ENCODE results near the gene SLC39A5.
"Not testable (repeated sequence)": the region's sequence is repeated elsewhere in the genome, so short reads cannot be mapped to it uniquely, and the experiment has no call there.

The SLC39A5 gene

DNA sequence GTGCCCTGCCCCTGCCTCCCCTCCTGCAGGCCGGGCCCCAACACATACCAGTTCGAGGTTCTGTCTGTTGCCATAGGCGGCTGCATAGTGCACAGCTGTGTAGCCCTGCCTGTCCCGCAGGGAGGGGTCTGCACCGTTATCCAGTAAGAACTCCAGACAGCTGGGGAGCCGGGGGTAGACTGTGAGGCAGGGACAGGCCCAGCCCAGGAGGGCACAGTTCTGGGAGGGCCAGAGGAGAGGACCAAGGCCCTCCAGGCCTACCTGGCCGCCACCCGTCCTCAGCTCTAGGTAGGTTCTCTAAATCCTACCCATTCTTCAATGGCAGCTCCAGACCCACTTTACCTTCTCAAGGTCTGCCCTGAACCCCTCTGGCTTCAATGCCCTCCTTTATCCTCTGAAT, 18.9 kb downstream of the SLC39A5 start:
- DNase-seq = no peak

- DNase-seq = no peak
Observed at GRCh38 chr12:56252649-56253048, 22.8 kb downstream of the SLC39A5 start.

GRCh38 chr12:56253091-56253490, 23.2 kb downstream of the SLC39A5 start:
- DNase-seq = no peak

GRCh38 chr12:56255671-56256070, 25.8 kb downstream of the SLC39A5 start:
- no peak for DNase-seq

DNA sequence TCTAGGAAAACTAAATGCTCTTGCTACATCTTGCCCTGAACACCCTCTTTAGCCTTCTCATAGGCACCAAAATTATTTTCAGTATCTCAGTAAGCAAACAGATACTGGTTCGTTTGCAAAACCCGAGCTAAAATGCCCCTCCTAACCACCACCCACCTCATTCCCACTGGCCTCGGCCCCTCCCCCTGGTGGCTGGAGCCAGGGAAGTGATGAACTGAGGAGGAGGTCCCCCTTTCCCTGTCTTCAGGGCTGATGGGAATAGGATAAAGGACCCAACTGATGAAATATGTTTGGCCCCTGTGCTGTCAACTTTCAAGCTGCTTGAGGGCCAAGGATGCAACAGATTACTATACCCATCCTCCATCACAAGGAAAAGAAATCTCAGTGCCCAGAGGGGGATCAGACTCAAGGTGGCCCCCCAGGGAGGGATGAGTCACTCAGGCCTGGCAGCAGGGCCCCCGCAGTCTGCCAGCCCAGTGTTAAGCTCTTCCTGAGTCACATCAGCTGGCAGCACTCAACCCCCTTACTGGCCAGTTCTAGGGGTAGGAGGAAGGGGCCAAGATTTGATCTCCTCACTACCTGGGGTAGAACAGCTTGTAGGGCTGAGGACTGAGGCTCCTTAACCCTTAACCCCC, 26.6 kb downstream of the SLC39A5 start:
- no peak for DNase-seq

DNA sequence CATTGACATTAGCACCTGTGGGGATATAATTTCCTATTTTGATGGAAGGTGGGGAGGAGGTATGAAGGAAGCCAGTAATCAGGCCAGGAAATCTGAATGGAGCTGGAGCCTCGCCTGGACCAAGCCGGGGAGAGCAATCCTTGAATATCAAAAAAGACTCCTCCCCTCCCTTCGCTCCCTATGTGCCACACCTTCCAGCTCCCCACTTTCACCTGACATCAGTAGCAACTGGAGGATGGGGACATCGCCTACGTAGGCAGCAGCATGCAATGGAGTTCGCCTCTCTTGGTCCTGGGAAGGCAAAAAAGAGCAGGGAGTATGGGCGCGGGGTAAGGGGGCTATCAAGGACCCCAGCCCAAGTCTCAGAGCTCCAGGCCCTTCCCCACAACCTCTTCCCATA, 27.2 kb downstream of the SLC39A5 start:
- DNase-seq = no peak

DNA sequence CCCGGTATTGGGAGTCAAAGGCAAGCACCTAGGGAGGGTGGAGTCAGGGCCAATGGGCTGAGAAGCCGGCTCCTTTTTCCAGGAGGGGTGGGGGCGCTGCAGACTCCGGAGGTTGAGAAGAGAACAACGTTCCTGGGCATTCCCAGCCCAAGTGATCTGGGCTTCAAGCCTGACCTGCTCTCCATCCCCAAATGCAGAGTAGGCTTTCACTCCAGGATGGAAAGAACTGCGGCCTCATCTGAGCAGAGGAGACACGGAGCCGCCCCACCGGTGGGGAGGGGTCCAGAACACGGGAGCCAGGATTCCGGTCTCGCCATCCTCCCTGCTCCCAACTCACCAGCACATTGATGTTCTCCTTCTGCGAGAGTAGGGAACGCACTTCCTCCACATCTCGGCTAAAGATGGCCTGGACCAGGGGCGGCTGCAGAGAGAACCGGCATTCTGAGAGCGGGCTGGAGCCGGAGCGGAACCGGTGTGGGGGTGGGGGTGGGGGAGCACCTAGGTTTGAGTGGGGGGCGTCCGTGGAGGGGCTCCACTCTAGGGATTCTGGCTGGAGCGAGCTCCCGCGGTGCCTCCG, 27.7 kb downstream of the SLC39A5 start:
- no peak for DNase-seq

DNA sequence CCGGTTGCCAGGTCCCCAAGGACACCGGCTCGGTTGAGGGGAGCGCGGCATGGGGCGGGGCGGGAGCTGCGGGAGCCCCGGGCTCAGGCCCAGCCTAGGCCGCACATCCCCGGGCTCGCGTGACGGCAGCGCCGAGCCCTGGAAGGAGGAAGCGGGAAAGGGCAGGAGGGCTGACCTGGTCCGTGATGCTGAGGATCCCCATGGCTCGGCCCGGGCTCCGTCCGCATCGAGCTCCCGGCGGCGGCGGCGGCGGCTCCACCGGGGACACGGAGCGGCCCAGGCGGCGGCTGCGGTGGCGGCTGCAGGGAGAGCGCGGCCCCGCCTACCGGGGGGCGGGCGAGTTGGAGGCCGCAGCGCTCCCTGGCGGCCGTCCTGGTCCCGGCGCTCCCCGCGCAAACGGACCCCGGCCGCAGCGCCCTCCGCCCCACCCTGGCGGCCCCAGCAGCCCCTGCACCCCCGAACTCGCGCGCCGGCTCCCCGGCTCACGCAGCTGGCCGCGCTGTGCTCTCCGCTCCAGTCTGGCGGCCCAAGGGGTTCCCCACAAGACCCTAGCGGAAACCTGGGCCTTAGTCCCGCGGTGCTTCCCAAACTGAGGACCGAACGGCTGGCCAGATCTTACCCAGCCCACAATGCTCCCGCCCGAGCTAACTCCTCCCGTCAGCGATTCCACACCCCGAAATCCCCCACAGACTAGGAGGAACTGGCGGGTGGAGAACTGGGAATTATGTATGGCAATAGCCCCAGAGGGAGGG, 28.4 kb downstream of the SLC39A5 start, which contains the start of gene ANKRD52:
ANKRD52 (minus strand) TSS at position 317 of the 752 bp plus-strand sequence; CDS start at position 202, 115 bp downstream.
- DNase-seq = peak; percentile 76

- DNase-seq = no peak
Observed at GRCh38 chr12:56258820-56259183, 29.0 kb downstream of the SLC39A5 start.

DNA sequence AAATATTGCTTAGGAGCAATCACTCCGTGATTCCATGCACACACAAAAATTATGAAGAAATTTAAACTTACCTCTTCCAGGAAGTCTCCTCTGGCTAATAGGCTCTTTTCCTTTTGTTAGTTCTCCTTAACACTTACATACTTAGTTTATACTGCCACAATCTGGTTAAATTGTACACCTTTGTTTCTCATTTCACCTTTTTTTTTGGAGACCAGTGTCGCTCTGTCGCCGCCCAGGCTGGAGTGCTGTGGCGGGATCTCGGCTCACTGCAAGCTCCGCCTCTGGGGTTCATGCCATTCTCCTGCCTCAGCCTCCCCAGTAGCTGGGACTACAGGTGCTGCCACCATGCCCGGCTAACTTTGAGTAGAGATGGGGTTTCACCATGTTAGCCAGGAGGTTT, 30.5 kb downstream of the SLC39A5 start:
- DNase-seq = no peak

DNA sequence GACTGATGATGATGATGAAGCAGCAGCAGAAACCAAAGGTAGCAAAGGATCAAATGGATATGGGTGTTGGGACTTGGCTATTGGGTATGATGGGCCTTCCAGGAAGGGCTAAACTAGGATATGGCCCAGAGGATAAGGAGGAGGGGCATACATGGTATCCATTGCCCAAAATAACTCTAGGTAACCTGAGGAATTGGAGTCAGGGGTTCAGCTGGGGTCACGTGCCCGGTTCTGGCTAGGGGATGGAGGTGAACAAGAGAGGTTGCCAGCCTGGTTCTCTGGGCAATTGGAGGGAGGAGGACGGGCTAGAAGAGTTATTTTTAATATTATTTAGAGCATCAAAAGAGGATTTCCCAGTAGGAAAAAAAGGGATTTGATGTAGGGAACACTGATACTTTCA, 31.1 kb downstream of the SLC39A5 start:
- DNase-seq = no peak

DNA sequence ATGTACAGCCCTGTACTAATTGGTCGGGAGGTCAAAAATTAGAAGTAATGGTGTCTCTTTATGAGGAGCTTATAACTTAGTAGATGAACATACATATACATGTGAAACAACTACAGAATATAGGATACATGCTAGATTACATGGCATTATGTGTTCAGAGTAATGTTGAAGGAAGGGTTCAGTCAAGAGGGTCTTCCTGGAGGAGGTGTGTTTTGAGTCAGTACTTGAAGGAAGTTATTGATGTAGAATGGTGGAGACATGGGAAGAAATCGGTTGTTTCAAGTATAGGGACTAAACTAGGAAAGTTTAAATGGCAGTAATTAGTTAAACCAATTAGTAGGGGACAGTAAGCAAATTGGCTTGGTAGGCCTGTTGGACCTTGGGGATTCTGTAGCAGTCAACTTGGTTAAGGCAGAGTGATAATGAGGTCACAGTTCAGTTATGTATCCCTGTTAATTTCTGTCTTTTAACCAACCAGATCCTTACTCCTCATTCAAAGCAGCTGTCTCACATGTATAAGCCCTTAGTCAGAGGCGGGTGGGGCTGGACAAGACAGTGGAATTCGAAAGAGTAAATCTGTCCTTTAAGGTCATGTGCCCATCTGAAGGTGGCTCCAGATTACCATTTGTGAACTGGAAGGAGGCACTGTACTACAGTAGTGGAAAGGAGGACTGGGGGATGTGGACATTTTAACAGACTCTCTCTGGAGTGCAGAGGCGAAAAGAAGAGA, 31.8 kb downstream of the SLC39A5 start:
- no peak for DNase-seq

GRCh38 chr12:56262955-56263354, 33.1 kb downstream of the SLC39A5 start:
- DNase-seq = not testable (repeated sequence)

GRCh38 chr12:56266068-56266692, 36.3 kb downstream of the SLC39A5 start:
- not testable (repeated sequence) for DNase-seq

GRCh38 chr12:56266693-56267442, 37.0 kb downstream of the SLC39A5 start, which contains the start of gene COQ10A:
Gene COQ10A, plus strand, starts transcription at chr12:56266942. Its CDS starts 177 bp downstream, at chr12:56267119.
- peak; percentile 93 for DNase-seq

DNA sequence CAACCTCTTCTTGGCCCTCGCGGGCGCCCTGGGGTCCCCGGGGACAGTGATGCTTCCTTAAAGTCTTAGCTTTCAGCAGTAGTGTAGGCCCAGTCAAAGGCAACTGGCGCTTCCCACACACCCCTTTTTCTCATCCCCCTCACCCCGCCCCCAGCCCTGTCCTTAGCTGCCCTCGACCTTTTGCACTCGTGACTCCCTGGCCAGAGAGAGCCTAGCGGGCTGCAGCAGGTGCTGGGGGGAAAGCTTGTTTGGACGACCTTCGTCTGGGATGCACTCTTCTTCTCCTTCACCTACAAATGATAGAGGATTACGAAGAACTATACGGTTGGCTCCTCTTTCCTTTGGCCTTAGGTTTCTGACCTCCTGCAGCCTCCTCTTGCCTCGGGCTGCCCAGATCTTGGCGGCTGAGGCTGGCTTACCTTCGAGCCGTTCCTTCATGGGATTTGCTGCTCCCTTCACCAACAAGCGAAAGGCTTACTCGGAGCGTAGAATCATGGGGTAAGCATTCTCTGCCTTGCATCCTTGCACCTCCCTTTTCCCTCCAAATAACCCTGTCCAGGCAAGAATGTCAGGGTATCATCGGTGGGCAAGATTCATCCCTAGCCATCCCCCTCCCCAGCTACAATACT, 37.7 kb downstream of the SLC39A5 start:
- no peak for DNase-seq

- no peak for DNase-seq
Observed at GRCh38 chr12:56271031-56271430, 41.2 kb downstream of the SLC39A5 start.

DNA sequence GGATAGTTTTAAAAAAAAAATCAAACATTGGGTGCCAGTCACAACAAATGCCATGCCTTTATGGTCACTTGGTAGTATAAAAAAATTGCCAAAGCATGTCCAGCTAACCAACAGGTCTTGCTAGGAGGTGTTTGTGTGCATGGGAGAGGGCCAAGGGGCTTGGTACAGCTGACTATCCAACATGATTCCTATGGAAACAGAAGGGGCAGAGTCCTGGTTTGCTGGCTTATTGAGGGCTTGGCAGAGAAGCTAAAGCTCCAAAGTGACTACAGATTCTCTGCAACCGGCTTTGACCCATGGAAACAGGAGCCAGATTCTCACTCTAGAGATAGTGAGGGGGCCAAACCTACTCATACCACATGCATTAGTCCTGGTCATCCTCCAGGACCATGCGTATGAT, 42.6 kb downstream of the SLC39A5 start:
- DNase-seq = not testable (repeated sequence)

- DNase-seq = no peak
Observed at GRCh38 chr12:56274299-56274698, 44.4 kb downstream of the SLC39A5 start.

DNA sequence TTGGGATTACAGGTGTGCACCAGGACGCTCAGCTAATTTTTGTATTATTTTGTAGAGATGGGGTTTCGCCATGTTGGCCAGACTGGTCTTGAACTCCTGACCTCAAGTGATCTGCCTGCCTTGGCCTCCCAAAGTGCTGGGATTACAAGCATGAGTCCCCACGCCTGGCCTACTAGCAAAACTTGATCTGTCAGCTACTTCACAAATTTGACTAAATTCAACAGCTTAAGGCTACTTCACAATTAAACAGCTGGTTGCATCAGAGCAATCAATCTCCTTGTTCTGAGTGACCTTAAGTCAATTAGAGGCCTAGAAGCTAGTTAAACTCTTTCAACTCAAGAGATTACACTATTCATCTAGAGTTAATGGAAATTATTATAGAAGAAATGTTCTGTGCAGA, 49.1 kb downstream of the SLC39A5 start:
- DNase-seq = no peak

- no peak for DNase-seq
Observed at GRCh38 chr12:56280849-56281248, 51.0 kb downstream of the SLC39A5 start.

DNA sequence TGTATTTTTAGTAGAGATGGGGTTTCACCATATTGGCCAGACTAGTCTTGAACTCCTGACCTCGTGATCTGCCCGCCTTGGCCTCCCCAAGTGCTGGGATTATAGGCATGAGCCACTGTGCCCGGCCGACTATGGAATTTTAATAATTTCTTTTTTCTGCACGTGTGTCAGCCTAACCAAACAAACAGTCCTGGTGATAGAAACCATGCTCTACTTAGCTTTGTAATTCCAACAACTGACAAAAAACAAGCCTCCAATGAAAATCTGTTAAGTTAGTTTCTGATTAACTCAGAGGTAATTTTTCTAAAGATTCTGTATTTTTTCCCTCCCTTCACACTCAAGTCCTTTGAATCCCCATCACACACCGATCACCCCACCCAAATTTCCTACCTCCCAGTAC, 52.2 kb downstream of the SLC39A5 start:
- DNase-seq = no peak
